GM12878 (cell line): ENCODE results near the gene GRIA4. TPM values are rescaled to one million over a fixed set of nuclear protein-coding genes. Genes with fewer than 3 reads are reported as not detected.

Experiments used
- ATAC-seq: fragments of 200-7000 bp; cut with Tn5 transposase; 3 replicates; pipeline ENCODE4 v1.9.1; 2020; ENCODE audit warnings: mild to moderate bottlenecking, moderate library complexity
- BruUV-seq: library from RNA; stranded (reverse); fragments of 400-500 nt; replicated peaks from 2 replicates; lab custom pipeline; 2021; lab: Mats Ljungman, UMichigan
- CTCF ChIA-PET: fragments of 300-600 bp; sonication (Branson Sonifier 250); formaldehyde crosslinking; extraction: SDS; loops from one replicate; lab custom pipeline; 2021; ENCODE audit warnings: inconsistent platforms; lab: Yijun Ruan, JAX
- POLR2A ChIA-PET: fragments of 350-600 bp; formaldehyde crosslinking; extraction: SDS; loops from one replicate; lab custom pipeline; 2021; ENCODE audit warnings: inconsistent platforms; lab: Charles Lee
- RAD21 ChIA-PET: fragments of 300-600 bp; sonication (Branson Sonifier 250); formaldehyde crosslinking; loops from one replicate; lab custom pipeline; 2023; ENCODE audit warnings: antibody characterized with exemption; ENCODE audit not compliant: unreplicated experiment; lab: Charles Lee
- SMC1A ChIA-PET: fragments of 300-600 bp; sonication (Branson Sonifier 250); formaldehyde crosslinking; loops from one replicate; lab custom pipeline; 2023; ENCODE audit not compliant: unreplicated experiment, uncharacterized antibody; lab: Charles Lee
- DNase-seq: peaks from one replicate; pipeline ENCODE4 v3.0.0-alpha.2; 2011; ENCODE audit warnings: low read depth, low spot score
- FAIRE-seq: peaks from 3 replicates; lab custom pipeline; 2011; peaks lifted over from hg19 to GRCh38; lab: Jason Lieb, UNC
- H2AFZ ChIP-seq: 2 replicates; pipeline ENCODE4 v1.6.0; 2011; ENCODE audit warnings: low read depth, low read length, control low read depth; ENCODE audit not compliant: control insufficient read depth
- H3K27ac ChIP-seq: 2 replicates; pipeline ENCODE4 v1.5.1; 2011; ENCODE audit warnings: control low read depth; ENCODE audit not compliant: control insufficient read depth, insufficient read depth
- H3K27me3 ChIP-seq, 2 experiments: replicated peaks in 1 of 2; 2 replicates each; pipeline versions ENCODE4 v1.6.0 to v1.6.1; 2011; ENCODE audit warnings: low read length in 1 of 2; ENCODE audit not compliant: control insufficient read depth in 2 of 2, insufficient read depth in 2 of 2
- H3K36me3 ChIP-seq, 2 experiments: 2 replicates each; pipeline ENCODE4 v1.5.1; 2011; ENCODE audit warnings: low read length in 1 of 2; ENCODE audit not compliant: control insufficient read depth in 2 of 2, insufficient read depth in 2 of 2
- H3K4me1 ChIP-seq: 2 replicates; pipeline ENCODE4 v1.6.1; 2011; ENCODE audit warnings: mild to moderate bottlenecking, low read length, moderate library complexity, mixed read lengths; ENCODE audit not compliant: control insufficient read depth, insufficient read depth
- H3K4me2 ChIP-seq: 2 replicates; pipeline ENCODE4 v1.6.0; 2011; ENCODE audit warnings: control low read depth; ENCODE audit not compliant: control insufficient read depth, insufficient read depth
- H3K4me3 ChIP-seq: fragments of 200-600 bp; sonication (generic); 2 replicates; pipeline ENCODE4 v1.5.1; 2016
- H3K79me2 ChIP-seq: 2 replicates; pipeline ENCODE4 v1.6.0; 2011; ENCODE audit warnings: low read length; ENCODE audit not compliant: control insufficient read depth, insufficient read depth
- H3K9ac ChIP-seq: 2 replicates; pipeline ENCODE4 v1.8.0; 2011; ENCODE audit warnings: low read length, control low read depth, mixed read lengths; ENCODE audit not compliant: control insufficient read depth, insufficient read depth
- H3K9me3 ChIP-seq: replicated peaks from 3 replicates; pipeline ENCODE4 v1.5.1; 2011; ENCODE audit warnings: mild to moderate bottlenecking, low read length; ENCODE audit not compliant: control insufficient read depth, insufficient read depth
- H4K20me1 ChIP-seq: 2 replicates; pipeline ENCODE4 v1.6.0; 2011; ENCODE audit not compliant: control insufficient read depth, insufficient read depth
- CREM ChIP-seq: IDR thresholded peaks from 2 replicates; pipeline ENCODE4 v1.6.1; 2014; ENCODE audit warnings: antibody characterized with exemption, low read depth
- DPF2 ChIP-seq: fragments of 450-650 bp; IDR thresholded peaks from 2 replicates; pipeline ENCODE4 v1.6.1; 2017; ENCODE audit warnings: mild to moderate bottlenecking
- FOS ChIP-seq: IDR thresholded peaks from 3 replicates; pipeline ENCODE4 v1.6.1; 2011; ENCODE audit warnings: borderline replicate concordance; ENCODE audit not compliant: insufficient read length; ENCODE audit errors: extremely low read depth
- FOXM1 ChIP-seq: IDR thresholded peaks from 2 replicates; pipeline ENCODE4 v1.6.1; 2012; ENCODE audit warnings: low read depth, mild to moderate bottlenecking, inconsistent platforms, low read length, moderate library complexity
- IKZF2 ChIP-seq, 2 experiments: fragments of 450-650 bp; IDR thresholded peaks; 2 replicates each; pipeline ENCODE4 v1.6.1; 2017; ENCODE audit warnings: mild to moderate bottlenecking in 2 of 2, moderate library complexity in 2 of 2
- IRF4 ChIP-seq: IDR thresholded peaks from 2 replicates; pipeline ENCODE4 v1.6.1; 2011; ENCODE audit warnings: low read depth, low read length
- KAT2A ChIP-seq: conservative IDR thresholded peaks from 2 replicates; pipeline ENCODE4 v1.6.1; 2011; ENCODE audit warnings: low read depth, low read length; ENCODE audit not compliant: control insufficient read depth
- MYB ChIP-seq: fragments of 150-350 bp; IDR thresholded peaks from 2 replicates; pipeline ENCODE4 v1.6.1; 2014; ENCODE audit warnings: mild to moderate bottlenecking, low read depth, low read length, borderline replicate concordance
- PKNOX1 ChIP-seq: fragments of 450-650 bp; IDR thresholded peaks from 2 replicates; pipeline ENCODE4 v1.6.1; 2016; ENCODE audit warnings: mild to moderate bottlenecking
- PML ChIP-seq: IDR thresholded peaks from 2 replicates; pipeline ENCODE4 v1.6.1; 2012; ENCODE audit warnings: low read length, inconsistent platforms
- POLR2AphosphoS2 ChIP-seq: IDR thresholded peaks from 2 replicates; pipeline ENCODE4 v1.6.1; 2011; ENCODE audit warnings: low read depth, mild to moderate bottlenecking, low read length, improper control_type of control experiment, moderate library complexity
- SMAD5 ChIP-seq: IDR thresholded peaks from 2 replicates; pipeline ENCODE4 v1.6.1; 2016; ENCODE audit warnings: antibody characterized with exemption, low read depth
- USF2 ChIP-seq: IDR thresholded peaks from 2 replicates; pipeline ENCODE4 v1.6.1; 2011; ENCODE audit warnings: low read depth, low read length, improper control_type of control experiment, borderline replicate concordance
- WRNIP1 ChIP-seq: IDR thresholded peaks from 2 replicates; pipeline ENCODE4 v1.6.1; 2011; ENCODE audit warnings: low read depth, low read length, improper control_type of control experiment, borderline replicate concordance
- ZBTB40 ChIP-seq: fragments of 450-650 bp; IDR thresholded peaks from 2 replicates; pipeline ENCODE4 v1.6.1; 2016; ENCODE audit warnings: mild to moderate bottlenecking, moderate library complexity, borderline replicate concordance
- ZNF274 ChIP-seq: IDR thresholded peaks from one replicate; pipeline ENCODE4 v1.8.0; 2011; ENCODE audit not compliant: insufficient read length, insufficient read depth
- WGBS: methylation state at CpG from one replicate; pipeline ENCODE4 v1.1.6; 2016; ENCODE audit warnings: low lambda C conversion rate; ENCODE audit not compliant: insufficient replicate concordance, insufficient coverage; ENCODE audit errors: missing lambda C conversion rate; 5-methylcytosine and 5-hydroxymethylcytosine counted together
- in situ Hi-C: fragments of 300-500 bp; cut with MboI; formaldehyde crosslinking; loops from 9 replicates; pipeline ENCODE4 v1.14.3; 2018; ENCODE audit warnings: mixed read lengths
- intact Hi-C: fragments of 100-400 bp; cut with micrococcal nuclease; formaldehyde crosslinking; loops from one replicate; pipeline ENCODE4 v1.14.2; 2022; ENCODE audit not compliant: unreplicated experiment
- polyA plus RNA-seq, 11 experiments: library from polyadenylated mRNA; depleted of rRNA in 4 of 11; unstranded in 6 of 11; stranded (reverse) in 5 of 11; fragments of >200 nt; fragmentation: Nextera tagmentation in 4 of 11; fragmentation: Illumina TruSeq in 1 of 11; extraction: Ambion mirVana in 4 of 11; extraction: Trizol in 1 of 11; gene quantifications; 1 replicate in 1 of 11; 2 replicates in 10 of 11; pipeline versions ENCODE4 v1.2.1 to v1.2.3, GENCODE V29; 2011 to 2016; ENCODE audit warnings: inconsistent platforms in 2 of 11, missing spikeins in 2 of 11, low read depth in 1 of 11
- total RNA-seq, 4 experiments: library from RNA; depleted of rRNA in 3 of 4; stranded (reverse); fragments of >200 nt in 3 of 4; fragmentation: Illumina TruSeq in 1 of 4; extraction: Trizol in 1 of 4; gene quantifications; 2 replicates each; pipeline versions ENCODE4 v1.2.1 to v1.2.3, GENCODE V29; 2013 to 2021

Gene GRIA4
- total and polyA plus RNA-seq, 10 of the 15 experiments (the other 5 are each of a cell fraction or from before 2014, with no cell fraction given), result 0.04 TPM; not detected in 9

GRCh38 chr11:105907319-105907718 lies 297.4 kb downstream of the GRIA4 start:
- Histone ChIP-seq H3K9ac (no peak overlapping the region), H3K4me2 (no peak overlapping the region), H3K9me3 (no peaks in the 10 kb centered on the region), H3K4me1 (no peaks in the 10 kb centered on the region), H3K36me3 (no peaks in the 10 kb centered on the region), H2AFZ (no peak overlapping the region), H3K4me3 (no peak overlapping the region), H3K27me3 (no peaks in the 10 kb centered on the region), H3K79me2 (no peaks in the 10 kb centered on the region), H3K27ac (no peak overlapping the region), H4K20me1 (no peaks in the 10 kb centered on the region)
- CTCF ChIA-PET, result no interaction called here
- no peak for FAIRE-seq
- intact Hi-C loops, result no loop called here
- TF ChIP-seq USF2 (no peak), FOXM1 (no peak), KAT2A (no peak), CREM (no peak), ZBTB40 (no peak), WRNIP1 (no peak), SMAD5 (no peak), PKNOX1 (no peak), PML (no peak), IRF4 (no peak), ZNF274 (no peak), POLR2AphosphoS2 (no peak), IKZF2 (IDR thresholded peaks at IDR 0.05) (no peak), DPF2 (no peak), MYB (no peak), FOS (no peak)
- RAD21 ChIA-PET, result no interaction called here
- ATAC-seq, result no peak
- SMC1A ChIA-PET, result no interaction called here
- DNase-seq, result no peak
- POLR2A ChIA-PET, result no interaction called here
- in situ Hi-C loops, result no loop called here
- 0% methylated on average over 2 of the region's 2 CpGs for WGBS
- BruUV-seq, result no TSS peak
